ENCODE measurements around the gene GALNT9. TPM values are rescaled to one million over a fixed set of nuclear protein-coding genes. Genes with fewer than 3 reads are reported as not detected.

GALNT9 gene
- polyA plus RNA-seq, 3 donors: not detected

- no peaks in the 10 kb centered on the region for H3K36me3 Mint-ChIP-seq
- no peaks in the 10 kb centered on the region for H4K20me1 ChIP-seq (ENCODE audit: insufficient read depth, low read length)
- H2AFZ ChIP-seq (ENCODE audit: insufficient read depth, low read depth, low read length, poor library complexity, severe bottlenecking): no peak overlapping the region
- H3K4me3 ChIP-seq (replicated peaks in 1 of 3; ENCODE audit: low read depth in 2 of 3, low read length in 3 of 3): no peak overlapping the region
- intact Hi-C loops (cut with micrococcal nuclease): no loop called here
- no peak overlapping the region for H3K27ac ChIP-seq (ENCODE audit: low read depth in 1 of 2, low read length in 2 of 2)
- H3K27me3 Mint-ChIP-seq (ENCODE audit: low read depth in 3 of 3): peaks cover 6 to 11% (median 8%) of the 10 kb centered on the region in 3 donors
- H3K27me3 ChIP-seq (ENCODE audit: control insufficient read depth in 2 of 2, insufficient read depth in 2 of 2, low read length in 2 of 2): no peaks in the 10 kb centered on the region
- H3K36me3 ChIP-seq (replicated peaks in 1 of 2; ENCODE audit: control insufficient read depth in 1 of 2, insufficient read depth in 2 of 2, low read length in 2 of 2): no peaks in the 10 kb centered on the region
- H3K9me3 Mint-ChIP-seq: peaks cover 13 to 32% (median 16%) of the 10 kb centered on the region in 7 donors
- H3K9ac ChIP-seq (ENCODE audit: insufficient read depth, low read length, poor library complexity, severe bottlenecking): no peak overlapping the region
- TF ChIP-seq, protein P1, sequence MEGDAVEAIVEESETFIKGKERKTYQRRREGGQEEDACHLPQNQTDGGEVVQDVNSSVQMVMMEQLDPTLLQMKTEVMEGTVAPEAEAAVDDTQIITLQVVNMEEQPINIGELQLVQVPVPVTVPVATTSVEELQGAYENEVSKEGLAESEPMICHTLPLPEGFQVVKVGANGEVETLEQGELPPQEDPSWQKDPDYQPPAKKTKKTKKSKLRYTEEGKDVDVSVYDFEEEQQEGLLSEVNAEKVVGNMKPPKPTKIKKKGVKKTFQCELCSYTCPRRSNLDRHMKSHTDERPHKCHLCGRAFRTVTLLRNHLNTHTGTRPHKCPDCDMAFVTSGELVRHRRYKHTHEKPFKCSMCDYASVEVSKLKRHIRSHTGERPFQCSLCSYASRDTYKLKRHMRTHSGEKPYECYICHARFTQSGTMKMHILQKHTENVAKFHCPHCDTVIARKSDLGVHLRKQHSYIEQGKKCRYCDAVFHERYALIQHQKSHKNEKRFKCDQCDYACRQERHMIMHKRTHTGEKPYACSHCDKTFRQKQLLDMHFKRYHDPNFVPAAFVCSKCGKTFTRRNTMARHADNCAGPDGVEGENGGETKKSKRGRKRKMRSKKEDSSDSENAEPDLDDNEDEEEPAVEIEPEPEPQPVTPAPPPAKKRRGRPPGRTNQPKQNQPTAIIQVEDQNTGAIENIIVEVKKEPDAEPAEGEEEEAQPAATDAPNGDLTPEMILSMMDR (IDR thresholded peaks at IDR 0.05): no peak
- H3K9me3 ChIP-seq (replicated peaks in 1 of 2; ENCODE audit: control insufficient read depth in 1 of 2, insufficient read depth in 1 of 2, low read length in 2 of 2): peaks cover 19 to 22% of the 10 kb centered on the region in 2 donors
- no peak overlapping the region for H3K4me2 ChIP-seq (replicated peaks; ENCODE audit: extremely low read depth, low read length, poor library complexity, severe bottlenecking)
- no peaks in the 10 kb centered on the region for H3K4me1 ChIP-seq (ENCODE audit: control insufficient read depth in 1 of 2, insufficient read depth in 2 of 2, low read length in 2 of 2)
- H3K4me3 Mint-ChIP-seq: no peak overlapping the region
- H3K27ac Mint-ChIP-seq: no peak overlapping the region
- WGBS (ENCODE audit: insufficient coverage): 100% methylated on average over 1 of the region's 1 CpG
- H3K4me1 Mint-ChIP-seq: no peaks in the 10 kb centered on the region
- no peaks in the 10 kb centered on the region for H3K79me2 ChIP-seq (ENCODE audit: insufficient read depth, low read length)
- no peak for DNase-seq
Measured at GRCh38 chr12:132313182-132313581, 16.2 kb downstream of the GALNT9 start.

- Histone ChIP-seq H3K27me3 (ENCODE audit: control insufficient read depth in 2 of 2, insufficient read depth in 2 of 2, low read length in 2 of 2) (no peaks in the 10 kb centered on the region), H3K9me3 (replicated peaks in 1 of 2; ENCODE audit: control insufficient read depth in 1 of 2, insufficient read depth in 1 of 2, low read length in 2 of 2) (peaks cover 19 to 22% of the 10 kb centered on the region in 2 donors), H3K4me1 (ENCODE audit: control insufficient read depth in 1 of 2, insufficient read depth in 2 of 2, low read length in 2 of 2) (no peaks in the 10 kb centered on the region), H2AFZ (ENCODE audit: insufficient read depth, low read depth, low read length, poor library complexity, severe bottlenecking) (no peak overlapping the region), H3K9ac (ENCODE audit: insufficient read depth, low read length, poor library complexity, severe bottlenecking) (no peak overlapping the region), H3K4me2 (replicated peaks; ENCODE audit: extremely low read depth, low read length, poor library complexity, severe bottlenecking) (no peak overlapping the region), H3K27ac (ENCODE audit: low read depth in 1 of 2, low read length in 2 of 2) (no peak overlapping the region), H4K20me1 (ENCODE audit: insufficient read depth, low read length) (no peaks in the 10 kb centered on the region), H3K36me3 (replicated peaks in 1 of 2; ENCODE audit: control insufficient read depth in 1 of 2, insufficient read depth in 2 of 2, low read length in 2 of 2) (no peaks in the 10 kb centered on the region), H3K79me2 (ENCODE audit: insufficient read depth, low read length) (no peaks in the 10 kb centered on the region), H3K4me3 (replicated peaks in 1 of 3; ENCODE audit: low read depth in 2 of 3, low read length in 3 of 3) (no peak overlapping the region)
- no peaks in the 10 kb centered on the region for H3K4me1 Mint-ChIP-seq
- WGBS (ENCODE audit: insufficient coverage): 89% methylated on average over 6 of the region's 6 CpGs
- no peak overlapping the region for H3K27ac Mint-ChIP-seq
- intact Hi-C loops (cut with micrococcal nuclease): no loop called here
- TF ChIP-seq, protein P1 (IDR thresholded peaks at IDR 0.05): no peak
- H3K36me3 Mint-ChIP-seq: no peaks in the 10 kb centered on the region
- H3K27me3 Mint-ChIP-seq (ENCODE audit: low read depth in 3 of 3): peaks cover 6 to 12% (median 8%) of the 10 kb centered on the region in 3 donors
- H3K9me3 Mint-ChIP-seq: peaks cover 13 to 32% (median 16%) of the 10 kb centered on the region in 7 donors
- DNase-seq: no peak
- H3K4me3 Mint-ChIP-seq: no peak overlapping the region
Measured at GRCh38 chr12:132312516-132312915, 16.9 kb downstream of the GALNT9 start.
